Suppressor macrophage (primary cell): ENCODE results near the gene NDRG4.

Source experiments
- DNase-seq, 4 experiments: peaks; one replicate each; pipeline ENCODE4 v3.0.0-alpha.2; 2020 to 2022

The NDRG4 gene

GRCh38 chr16:58495521-58496331, 4.2 kb upstream of the NDRG4 start:
- DNase-seq, result no peak

DNA sequence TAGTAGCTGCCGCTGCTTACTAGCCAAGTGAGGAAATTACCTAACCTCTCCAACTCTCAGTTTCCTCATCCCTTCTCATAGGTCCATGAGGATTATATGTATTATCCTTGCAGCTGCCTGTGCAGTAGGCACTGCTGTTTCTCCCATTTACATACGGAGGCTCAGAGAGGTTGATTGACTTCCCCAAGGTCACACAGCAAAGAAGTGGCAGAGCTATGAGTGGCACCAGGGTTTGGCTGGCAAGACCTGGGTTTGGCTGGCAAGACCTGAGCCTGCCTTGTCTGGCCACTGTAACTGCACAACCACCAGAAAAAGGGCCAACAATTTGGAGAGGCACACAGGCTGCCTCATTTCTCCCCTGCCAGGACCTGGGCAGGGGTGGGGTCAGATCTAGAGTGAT, 2.5 kb upstream of the NDRG4 start:
- no peak for DNase-seq

DNA sequence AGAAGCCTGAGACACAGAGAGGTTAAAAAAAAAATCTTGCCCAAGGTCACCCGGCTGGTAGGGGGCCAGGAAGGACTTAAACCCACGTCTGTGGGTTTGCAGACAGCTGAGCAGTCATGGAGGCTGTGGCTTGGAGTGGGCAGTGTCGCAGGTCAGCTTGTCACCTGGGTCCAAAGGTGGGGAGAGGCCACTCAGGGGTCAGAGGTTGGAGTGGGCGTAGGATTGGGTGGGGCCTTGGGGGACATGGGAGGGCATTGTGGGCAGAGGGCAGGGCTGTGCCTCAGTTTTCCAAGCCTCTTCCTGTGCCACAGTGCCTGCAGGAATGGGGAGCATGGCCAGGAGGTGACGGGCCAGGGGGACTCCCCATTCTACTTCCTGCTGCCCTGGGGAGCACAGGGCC, 2.0 kb upstream of the NDRG4 start:
- DNase-seq, result no peak

DNA sequence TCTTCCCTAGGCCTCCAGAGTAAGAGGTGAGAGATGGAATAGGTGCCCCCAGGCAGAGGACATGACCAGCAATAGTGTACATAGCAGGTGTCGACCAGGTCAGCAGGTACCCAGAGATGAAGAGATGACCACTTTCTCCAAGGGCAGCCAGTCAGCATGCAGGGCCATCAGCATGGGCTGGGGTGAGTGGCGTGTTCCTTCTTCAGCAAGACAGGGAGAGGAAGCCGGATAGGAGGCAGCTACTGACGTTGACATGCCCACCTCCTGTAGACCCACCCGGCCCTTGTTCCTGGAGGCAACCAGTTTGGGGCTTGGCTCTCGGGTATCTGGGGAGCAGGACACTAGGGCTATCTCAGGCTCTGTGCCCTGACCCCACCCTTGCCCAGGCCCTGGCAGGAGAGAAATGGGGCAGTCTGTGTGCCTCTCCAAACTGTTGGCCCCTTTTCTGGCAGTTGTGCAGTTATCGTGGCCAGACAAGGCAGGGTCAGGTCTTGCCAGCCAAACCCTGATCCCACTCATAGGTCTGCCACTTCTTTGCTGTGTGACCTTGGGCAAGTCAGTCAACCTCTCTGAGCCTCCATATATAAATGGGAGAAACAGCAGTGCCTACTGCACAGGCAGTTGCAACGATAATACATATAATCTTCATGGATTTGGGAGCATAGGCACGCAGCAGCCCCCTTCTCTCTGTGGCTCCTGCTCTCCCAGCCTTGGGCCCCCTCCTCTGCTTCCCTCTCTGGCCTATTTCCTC, 1.4 kb upstream of the NDRG4 start:
- DNase-seq, result no peak

DNA sequence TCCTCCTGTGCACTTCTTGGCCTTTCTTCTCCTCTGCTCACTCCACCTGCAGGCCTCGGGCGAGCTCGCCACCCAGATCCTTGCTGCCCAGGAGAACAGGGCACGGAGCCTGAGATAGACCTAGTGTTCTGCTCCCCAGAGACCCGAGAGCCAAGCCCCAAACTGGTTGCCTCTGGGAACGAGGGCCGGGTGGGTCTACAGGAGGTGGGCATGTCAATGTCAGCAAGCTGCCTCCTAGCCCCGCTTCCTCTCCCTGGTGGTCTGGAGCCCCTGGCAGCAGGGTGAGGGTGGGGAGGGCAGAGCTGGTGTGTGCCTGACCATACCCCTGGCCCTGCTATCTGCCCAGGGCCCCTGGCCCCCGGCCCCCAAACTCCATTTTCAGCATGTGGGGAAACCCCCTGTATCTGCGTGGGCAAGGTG, 841 bp upstream of the NDRG4 start:
- DNase-seq, result no peak

DNA sequence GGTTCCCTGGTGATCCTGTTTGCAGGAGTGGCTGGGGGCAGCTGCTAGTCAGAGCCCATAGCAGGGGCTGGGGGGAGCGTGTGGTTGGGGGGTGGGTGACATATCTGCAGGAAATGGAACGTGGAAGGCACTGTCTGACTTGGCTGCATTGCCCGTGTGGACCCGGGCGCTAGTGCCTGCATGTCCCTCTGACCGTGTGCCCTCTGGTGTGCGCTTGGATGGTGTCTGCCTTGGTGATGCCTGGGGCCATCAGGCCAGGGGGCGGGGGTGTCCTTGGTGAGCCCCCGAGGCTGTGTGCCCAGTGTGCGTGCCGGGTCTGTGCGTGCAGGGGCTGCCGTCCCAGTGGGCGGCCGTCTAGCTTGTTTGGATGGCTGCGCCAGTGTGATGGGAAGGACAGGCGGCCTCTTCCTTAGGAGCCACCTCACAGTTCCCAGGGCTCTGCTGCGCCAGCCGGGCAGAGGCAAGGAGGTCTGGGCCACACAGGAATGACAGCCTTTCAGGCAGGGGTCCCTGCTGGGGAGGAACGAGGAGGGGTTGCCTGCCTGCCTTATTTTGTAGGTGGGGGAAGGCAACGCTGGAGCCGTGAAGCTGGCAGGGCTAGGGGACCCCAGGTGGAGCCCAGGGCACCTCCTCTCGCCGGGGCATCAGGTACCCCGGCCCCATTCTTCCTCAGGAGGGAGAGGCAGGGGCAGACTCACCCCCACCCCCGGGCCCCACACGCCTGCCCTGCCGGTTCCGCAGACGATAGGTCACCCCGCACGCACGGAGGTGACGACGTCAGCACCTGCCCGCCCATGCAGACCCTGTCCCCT, 693 bp downstream of the NDRG4 start:
- no peak for DNase-seq

- DNase-seq, result no peak
These were observed 1.5 kb downstream of the NDRG4 start for GRCh38 chr16:58501242-58502131.

GRCh38 chr16:58502217-58502921, 2.4 kb downstream of the NDRG4 start:
- DNase-seq, result no peak

- DNase-seq, result no peak
These were observed 3.4 kb downstream of the NDRG4 start for GRCh38 chr16:58503166-58503862.

- DNase-seq, result no peak
These were observed 4.1 kb downstream of the NDRG4 start for GRCh38 chr16:58503863-58504688.

- no peak for DNase-seq
These were observed 6.6 kb downstream of the NDRG4 start for GRCh38 chr16:58506241-58507194.

GRCh38 chr16:58507195-58507962, 7.4 kb downstream of the NDRG4 start:
- DNase-seq, result peak in 3 of 4 experiments; percentile 14 to 38 (median 16)

- DNase-seq, result no peak
These were observed 8.2 kb downstream of the NDRG4 start for GRCh38 chr16:58507963-58508670.

DNA sequence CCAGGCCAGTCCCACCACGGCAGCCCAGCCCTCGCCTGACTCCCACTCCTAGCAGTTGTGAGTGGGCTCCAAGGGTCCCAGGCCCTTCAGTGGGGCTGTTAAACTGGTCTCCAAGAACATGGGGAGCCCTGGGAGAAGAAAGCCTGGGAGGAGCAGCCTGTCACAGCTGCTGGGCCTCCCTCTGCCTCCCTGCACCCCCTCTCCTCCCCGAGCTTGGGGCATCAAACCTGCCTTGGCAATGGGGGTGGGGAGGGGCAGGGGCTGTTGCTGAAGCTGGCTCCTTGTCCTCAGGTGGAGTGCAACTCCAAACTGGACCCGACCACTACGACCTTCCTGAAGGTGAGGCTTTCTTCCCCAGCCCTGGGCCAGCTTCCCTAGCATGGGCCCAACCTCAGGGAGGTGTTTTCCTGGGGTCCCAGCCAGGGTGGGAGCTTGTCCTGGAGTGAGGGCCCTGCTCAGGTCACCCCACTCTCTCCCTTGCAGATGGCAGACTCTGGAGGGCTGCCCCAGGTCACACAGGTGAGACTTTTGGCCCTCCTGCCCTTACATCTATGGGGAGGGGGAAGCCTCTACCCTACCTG, 8.8 kb downstream of the NDRG4 start:
- no peak for DNase-seq

GRCh38 chr16:58509256-58510096, 9.5 kb downstream of the NDRG4 start:
- no peak for DNase-seq
